HuH-7.5 (cell line): ENCODE measurements around the gene CLEC18C.
"Not testable (repeated sequence)": the region's sequence is repeated elsewhere in the genome, so short reads cannot be mapped to it uniquely, and the experiment has no call there.

Experiments used
- DNase-seq: peaks from one replicate; pipeline ENCODE4 v3.0.0; 2011; ENCODE audit warnings: low spot score

Gene CLEC18C

DNA sequence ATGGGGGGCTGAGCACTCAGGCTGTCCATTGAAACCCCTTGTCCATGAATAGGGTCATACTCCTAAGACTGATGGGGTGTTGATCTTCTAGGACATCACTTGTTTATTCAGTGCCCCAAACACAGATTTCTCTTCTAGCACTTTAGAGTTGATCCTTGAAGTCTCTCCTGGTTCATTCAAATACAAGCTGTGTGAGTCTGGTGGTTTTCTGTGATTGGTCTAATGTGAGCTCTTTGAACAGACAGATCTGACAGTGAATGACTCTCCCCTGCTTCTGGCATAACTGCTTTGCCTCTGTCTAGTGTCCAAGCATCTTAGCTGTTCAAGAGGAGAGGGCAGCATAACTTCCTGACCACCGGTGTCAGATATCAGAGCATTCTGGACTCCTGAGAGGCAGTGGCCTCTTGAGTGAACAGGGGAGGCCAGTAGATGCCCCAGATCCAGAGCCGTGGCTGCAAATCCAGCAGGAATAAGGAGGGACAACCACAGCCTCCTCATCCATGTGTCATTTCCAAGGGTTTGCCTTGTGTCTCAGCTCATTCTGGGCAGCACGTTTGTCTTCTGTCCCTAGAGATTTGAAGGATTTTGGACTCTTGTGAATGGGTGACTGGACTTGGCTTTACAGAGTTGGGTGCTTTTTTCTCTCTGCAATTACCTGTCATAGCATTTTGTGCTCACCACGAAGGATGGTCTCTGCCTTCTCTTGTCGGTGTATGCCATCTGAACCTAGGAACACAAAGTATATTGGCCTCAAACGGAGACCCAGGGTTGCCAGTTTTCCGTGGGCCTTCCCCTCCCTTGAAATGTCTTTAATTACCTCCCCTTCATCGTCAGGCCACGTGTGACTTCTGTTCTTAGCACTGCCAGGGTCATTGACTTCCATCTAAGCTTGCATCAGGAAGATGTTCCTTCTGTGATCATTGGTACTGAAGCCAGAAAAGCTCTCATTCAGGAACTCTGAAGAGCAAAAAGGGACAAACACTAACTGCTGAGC lies 13.9 kb upstream of the CLEC18C start:
- no peak for DNase-seq

DNA sequence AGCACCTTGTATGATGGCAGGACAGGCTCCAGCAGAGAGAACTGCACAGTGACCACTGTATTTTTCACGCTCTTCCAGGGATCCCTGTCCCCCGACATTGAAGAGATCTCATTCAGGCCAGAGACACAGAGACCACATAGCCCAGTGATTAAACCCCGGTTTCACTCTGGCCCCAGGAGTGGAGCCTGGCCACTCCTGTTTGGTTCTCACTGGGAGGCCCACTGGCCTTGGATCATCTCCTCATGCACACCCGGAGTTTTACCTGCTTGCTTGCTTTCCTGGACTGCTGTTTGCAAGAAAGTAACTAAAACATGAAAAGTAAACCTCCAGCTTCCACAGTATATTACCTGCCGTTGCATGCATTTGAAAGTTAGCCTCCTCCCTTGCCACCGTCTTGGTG lies 13.2 kb upstream of the CLEC18C start:
- DNase-seq, result no peak

DNA sequence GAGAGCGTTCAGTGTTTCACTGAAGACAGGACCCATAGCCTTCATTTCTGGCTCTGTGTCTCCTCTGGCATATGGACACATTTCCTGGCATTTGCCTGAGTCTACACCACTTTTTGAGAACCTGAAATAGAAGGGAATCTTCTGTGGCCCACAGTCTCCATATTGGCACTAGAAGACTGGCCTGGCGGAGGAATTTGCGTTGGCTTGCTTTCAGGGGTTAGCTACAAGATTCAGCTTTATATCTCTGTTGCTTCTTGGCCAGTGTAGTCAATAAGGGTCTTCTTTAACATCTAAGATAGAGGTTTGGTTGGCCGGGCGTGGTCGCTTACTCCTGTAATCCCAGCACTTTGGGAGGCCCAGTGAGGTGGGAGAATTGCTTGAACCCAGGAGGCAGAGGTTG lies 12.8 kb upstream of the CLEC18C start:
- DNase-seq, result no peak

DNA sequence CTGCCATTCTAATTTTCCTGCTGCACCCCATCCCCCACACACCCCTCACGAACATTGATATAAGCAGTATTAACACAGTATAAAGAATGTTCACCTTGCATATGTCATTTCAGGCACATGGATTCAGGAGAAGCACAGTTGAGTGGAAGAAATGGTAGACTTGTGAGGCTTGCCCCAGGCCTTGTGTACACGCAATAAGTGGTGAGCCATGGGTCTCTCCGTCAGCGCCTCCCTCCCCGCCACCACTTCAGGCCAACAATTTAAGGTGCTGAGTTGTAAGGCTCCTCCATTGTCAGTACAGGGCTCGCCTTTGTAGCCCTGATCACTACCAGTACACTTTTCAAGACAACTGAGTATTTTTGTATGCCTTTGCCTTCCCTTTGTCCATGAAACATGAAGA lies 12.2 kb upstream of the CLEC18C start:
- no peak for DNase-seq

DNA sequence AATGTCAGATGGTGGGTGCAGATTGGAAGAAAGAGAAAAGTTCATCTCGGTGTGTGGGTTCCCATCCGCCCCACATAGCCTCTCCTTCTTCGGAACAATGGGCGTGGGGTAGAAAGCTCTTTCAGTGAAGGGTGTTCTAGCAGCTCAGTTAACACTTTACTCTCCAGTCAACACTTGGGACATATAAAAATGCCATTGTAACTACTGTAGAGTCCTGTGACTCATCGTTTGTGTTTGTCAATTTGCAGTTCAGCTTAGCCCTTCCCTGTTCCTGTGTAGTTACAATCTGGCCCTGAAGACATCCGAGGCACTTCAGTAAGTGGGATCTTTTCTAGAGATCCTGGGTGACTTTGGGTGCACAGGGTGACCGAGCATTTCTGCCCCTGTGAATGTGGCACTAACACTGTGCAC lies 11.5 kb upstream of the CLEC18C start:
- DNase-seq, result no peak

DNA sequence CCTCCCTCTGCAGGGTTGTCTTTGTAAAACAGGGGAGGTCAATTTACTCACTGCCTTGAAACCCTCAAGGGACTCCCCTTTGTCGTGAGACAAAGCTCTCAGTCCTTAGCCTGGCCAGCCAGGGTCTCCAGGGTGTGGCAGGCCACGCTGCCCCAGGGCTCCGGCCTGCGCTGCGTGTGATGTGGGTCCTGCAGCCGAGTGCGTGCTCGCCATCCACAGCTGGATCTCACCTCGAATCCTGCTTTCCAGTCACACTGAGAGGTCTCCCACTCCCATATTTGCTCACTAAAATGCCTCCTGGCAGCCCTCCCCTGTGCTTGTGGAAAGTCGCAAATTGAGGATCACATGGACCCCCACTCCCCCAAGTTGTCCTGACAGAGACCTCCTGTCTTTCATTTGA lies 10.0 kb upstream of the CLEC18C start:
- no peak for DNase-seq

DNA sequence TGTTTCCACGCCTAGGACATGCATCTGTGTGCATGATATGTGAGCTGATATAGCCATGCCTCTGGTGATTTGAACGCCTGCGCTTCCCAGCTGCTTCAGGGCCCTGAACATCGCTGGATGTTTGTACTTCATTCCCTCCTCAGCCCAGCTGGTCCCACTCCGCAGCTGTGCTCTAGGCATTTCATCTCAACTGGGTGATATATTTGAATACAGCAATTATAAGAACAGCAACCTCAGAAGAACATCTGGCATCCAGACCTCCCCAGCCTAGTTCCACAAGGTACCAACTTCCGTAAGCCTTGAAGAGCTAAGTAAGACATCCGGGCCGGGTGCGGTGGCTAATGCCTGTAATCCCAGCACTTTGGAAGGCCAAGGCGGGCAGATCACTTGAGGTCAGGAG lies 6.9 kb upstream of the CLEC18C start:
- DNase-seq, result not testable (repeated sequence)

DNA sequence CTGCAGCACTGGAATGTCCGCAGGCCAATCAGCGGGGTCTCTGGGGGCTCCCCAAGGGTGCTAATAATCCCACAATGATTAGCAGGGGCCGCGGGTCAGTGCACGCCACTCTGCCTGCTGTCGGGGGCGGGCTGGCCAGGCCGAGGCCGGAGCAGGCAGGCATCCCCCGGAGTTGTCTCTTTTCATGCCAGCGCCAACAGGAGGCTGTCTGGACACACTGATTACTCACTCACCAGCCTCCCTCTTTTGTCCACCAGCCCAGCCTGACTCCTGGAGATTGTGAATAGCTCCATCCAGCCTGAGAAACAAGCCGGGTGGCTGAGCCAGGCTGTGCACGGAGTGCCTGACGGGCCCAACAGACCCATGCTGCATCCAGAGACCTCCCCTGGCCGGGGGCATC lies 329 bp downstream of the CLEC18C start:
- not testable (repeated sequence) for DNase-seq

DNA sequence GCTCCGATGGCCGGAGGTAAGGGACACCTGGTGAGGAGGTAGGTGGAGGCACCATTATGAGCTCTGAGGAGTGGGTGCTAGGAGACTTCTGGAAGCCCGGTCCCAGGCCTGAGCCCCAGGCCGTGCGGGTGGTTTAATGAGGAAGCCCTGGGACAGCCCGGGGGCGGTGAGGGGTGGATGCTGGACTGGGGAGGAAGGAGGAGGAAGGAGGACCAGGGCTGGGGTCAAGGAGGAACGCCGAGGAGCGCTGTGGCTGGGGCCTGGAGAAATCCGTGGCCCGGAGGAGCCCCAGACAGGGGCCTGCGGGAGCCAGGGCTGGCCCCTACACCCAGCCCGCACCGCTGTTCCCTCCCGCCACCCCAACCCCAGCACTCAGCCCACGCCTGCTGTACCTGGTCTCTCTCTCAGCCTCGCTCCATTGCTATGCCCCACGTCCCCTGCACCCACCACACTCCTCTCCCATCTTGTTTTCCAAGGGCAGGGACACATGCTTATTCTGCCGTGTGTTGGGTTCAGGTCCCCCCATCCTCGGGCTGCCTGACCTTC lies 873 bp downstream of the CLEC18C start:
- DNase-seq, result not testable (repeated sequence)

DNA sequence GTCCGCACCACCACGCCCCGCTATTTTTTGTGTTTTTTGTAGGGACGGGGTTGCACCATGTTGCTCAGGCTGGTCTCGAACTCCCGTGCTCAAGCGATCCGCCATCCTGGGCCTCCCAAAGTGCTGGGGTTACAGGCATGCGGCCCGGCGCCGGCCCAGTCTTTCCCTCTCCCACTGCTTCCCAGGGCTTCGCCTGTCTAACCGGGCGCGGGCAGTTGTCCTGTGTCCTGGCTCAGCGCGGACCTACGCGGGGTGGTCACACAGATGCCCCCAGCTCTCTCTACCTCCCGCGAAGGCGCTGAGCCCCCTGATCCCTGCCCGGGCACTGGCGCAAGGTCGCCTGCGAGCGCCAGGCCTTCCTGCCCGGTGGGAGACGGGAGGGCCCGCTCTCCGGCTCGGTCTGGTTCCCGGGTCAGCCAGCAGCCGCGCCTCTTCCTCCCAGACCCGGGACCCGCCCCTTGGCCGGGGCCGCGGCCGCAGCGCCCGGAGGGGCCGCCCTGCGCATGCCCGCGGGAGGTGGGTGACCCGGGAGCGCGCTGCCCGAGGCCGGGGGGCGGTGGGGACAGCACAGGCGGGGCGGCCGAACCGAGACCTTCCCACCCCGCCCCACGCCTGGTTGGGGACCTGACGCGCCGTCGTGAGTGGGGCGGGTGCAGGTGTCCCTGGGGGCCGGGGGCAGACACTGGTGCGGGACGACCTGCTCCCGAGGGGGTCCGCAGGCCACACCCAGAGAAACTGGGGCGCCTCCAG lies 14.4 kb downstream of the CLEC18C start:
- not testable (repeated sequence) for DNase-seq

DNA sequence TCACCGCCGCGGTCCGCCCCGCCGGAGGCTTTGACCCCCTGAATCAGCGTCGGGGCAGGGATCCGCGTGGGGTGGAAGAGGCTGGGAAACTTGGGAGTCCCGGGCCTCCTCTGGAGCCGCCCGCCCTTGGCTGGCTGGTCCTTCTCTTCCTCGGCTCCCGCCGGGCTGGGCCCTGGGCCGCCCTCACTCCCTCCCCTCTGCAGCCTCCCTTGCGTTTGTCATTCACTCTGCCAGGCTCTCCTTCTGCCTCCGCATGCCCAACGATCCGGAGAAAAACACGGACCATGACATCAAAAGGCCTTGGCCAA lies 15.0 kb downstream of the CLEC18C start:
- DNase-seq, result not testable (repeated sequence)

DNA sequence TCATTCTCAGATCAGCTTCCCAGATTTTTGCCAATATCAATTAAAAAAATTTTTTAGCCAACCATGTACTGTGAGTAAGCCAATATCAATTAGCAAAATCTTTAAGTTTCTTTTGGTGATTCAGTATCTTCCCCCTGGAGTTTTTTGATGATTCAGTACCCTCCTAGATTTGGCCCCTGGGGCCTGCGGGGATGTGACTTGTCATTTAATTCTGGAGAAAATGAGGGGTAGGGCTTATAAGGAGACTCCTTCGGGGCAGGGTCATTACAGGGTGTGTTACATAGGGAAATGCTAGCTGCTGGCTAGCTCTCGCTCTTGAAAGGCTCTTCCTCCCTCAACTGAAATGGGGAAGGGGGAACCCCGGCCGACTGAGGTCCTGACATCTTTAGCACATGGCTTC lies 17.0 kb downstream of the CLEC18C start:
- DNase-seq, result not testable (repeated sequence)

DNA sequence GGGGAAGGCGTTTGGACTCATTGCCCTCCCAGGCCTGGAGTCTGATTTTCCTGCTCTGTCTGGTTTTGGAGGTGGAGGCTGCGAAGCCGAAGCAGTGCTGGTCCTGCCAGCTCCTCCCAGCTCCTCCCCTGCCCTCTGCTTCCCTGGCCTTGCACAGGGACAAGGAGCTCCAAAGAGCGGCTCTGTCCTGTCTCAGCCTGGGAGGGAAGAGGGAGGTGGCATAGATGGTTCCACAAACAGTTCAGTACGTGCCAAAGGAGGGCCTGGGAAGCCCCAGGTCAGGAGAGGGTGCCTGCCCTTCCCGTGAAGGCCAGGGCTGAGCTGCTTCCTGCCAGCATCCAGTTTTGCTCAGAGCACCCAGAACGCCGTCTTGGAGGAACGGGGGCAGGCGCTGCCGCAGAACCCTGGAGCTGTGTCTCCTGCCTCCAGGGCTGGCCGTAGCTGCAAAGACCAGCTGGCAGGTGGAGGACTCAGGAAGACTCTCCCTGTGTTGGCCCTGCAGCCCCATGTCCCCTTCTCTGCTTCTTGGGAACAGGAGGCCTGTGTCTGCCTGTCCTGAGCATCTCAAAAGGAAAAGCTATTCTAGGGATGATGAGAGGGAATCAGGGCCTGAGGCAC lies 23.2 kb downstream of the CLEC18C start:
- DNase-seq, result not testable (repeated sequence)

DNA sequence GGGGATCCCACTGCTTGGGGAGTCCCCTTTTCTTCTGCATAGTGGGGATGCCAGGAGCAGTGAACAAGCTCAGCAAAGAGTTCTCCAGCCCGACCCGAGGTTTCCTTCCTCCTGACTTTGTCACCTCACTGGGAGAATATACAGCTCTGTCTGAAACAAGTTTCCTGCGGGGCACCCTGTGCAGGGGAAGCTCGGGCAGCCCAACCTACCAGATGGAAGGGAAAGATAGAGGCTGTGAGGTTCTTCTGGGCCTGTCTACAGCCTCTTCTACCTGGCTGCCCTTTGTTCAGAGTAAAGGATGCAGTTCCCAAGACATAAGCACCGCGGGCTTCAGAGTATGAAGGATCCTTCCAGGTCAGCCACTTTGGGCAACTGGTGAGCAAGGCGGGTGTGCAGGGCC lies 24.0 kb downstream of the CLEC18C start:
- not testable (repeated sequence) for DNase-seq

DNA sequence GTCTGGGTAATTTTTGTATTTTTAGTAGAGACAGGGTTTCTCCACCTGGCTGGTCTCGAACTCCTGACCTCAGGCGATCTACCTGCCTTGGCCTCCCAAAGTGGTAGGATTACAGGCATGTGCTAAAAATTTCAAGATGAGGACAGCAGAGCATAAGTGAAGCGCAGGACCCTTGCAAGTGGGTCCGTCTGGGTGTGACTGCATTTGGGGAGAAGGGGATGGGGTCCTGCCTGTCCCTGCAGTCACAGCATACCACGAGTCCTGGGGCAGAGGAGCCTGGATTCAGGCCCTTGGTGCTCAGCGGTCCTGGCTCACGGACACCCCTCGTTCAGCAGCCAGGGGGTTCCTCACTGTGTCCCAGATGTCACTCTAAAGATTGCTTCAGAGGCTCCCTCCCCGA lies 24.6 kb downstream of the CLEC18C start:
- DNase-seq, result not testable (repeated sequence)

DNA sequence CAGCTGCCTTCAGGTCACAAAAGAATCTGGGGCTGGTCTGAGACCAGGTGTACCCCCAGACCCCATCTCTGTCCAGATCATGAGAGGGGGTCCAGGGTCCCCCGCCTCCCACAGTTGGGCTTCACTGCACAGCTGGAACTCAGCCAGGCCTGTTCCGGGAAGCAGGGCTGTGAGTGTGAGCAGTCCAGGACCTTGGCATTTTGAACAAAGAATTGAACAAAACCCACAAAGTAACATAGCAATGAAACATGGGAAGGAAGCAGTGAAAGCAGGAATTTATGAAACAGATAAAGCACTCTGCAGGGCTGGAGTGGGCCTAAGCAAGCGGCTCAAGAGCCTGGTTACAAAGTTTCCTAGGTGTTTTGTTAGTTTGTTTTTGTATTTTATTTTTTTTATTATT lies 25.1 kb downstream of the CLEC18C start:
- DNase-seq, result not testable (repeated sequence)

DNA sequence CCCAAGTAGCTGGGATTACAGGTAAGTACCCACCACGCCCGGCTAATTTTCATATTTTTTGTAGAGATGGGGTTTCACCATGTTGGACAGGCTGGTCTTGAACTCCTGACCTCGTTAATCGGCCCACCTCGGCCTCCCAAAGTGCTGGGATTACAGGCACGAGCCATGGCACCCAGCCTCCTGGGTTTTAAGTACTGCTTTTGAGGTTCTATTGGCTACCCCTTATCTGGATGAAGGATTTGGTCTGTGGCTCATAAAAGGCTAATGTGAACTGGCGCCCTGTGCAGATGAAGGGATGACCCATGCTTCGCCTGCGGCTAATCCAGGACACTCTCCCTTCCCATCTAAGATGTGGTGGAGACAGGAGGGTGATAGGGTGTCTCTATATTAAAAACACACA lies 25.6 kb downstream of the CLEC18C start:
- not testable (repeated sequence) for DNase-seq

DNA sequence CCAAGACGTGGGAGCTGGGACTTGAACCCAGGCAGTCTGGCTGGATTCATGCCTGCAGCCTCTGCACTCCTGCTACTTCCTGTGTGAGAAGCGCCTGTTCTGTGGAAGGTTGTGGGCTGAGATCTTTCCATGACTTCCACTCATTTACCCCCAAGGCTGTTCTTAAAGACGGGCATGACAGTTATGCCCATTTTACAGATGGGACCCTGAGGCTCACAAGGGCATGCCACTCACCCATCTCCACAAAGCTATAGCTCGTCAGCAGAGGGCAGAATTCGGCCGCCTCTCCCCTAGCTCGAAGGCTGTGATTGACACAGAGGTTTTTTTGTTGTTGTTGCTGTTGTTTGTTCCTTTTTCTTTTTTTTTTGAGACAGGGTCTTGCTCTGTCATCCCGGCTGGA lies 26.5 kb downstream of the CLEC18C start:
- not testable (repeated sequence) for DNase-seq

DNA sequence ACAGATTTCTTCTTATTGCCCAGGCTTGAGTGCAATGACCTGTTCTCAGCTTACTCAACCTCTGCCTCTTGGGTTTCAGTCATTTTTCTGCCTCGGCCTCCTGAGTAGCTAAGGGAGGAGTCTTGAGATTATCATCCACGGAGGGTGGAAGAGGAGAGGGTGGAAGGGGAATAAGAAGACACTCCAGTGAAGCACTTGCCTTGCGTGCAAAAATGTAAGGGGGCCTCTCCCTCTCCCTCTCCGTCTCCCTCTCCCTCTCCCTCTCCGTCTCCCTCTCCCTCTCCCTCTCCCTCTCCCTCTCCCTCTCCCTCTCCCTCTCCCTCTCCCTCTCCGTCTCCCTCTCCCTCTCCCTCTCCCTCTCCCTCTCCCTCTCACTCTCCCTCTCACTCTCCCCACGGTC lies 29.9 kb downstream of the CLEC18C start:
- DNase-seq, result not testable (repeated sequence)

DNA sequence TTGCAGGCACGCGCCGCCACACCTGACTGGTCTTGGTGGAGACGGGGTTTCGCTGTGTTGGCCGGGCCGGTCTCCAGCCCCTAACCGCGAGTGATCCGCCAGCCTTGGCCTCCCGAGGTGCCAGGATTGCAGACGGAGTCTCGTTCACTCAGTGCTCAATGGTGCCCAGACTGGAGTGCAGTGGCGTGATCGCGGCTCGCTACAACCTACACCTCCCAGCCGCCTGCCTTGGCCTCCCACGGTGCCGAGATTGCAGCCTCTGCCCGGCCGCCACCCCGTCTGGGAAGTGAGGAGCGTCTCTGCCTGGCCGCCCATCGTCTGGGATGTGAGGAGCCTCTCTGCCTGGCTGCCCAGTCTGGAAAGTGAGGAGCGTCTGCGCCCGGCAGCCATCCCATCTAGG lies 30.4 kb downstream of the CLEC18C start:
- DNase-seq, result not testable (repeated sequence)

DNA sequence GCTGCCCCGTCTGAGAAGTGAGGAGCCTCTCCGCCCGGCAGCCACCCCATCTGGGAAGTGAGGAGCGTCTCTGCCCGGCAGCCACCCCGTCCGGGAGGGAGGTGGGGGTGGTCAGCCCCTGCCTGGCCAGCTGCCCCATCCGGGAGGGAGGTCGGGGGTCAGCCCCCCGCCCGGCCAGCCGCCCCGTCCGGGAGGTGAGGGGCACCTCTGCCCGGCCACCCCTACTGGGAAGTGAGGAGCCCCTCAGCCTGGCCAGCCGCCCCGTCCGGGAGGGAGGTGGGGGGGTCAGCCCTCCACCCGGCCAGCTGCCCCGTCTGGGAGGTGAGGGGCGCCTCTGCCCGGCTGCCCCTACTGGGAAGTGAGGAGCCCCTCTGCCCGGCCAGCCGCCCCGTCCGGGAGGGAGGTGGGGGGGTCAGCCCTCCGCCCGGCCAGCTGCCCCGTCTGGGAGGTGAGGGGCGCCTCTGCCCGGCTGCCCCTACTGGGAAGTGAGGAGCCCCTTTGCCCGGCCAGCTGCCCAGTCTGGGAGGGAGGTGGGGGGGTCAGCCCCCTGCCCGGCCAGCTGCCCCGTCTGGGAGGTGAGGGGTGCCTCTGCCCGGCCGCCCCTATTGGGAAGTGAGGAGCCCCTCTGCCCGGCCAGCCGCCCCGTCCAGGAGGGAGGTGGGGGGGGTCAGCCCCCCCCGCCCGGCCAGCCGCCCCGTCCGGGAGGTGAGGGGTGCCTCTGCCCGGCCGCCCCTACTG lies 31.2 kb downstream of the CLEC18C start:
- not testable (repeated sequence) for DNase-seq

DNA sequence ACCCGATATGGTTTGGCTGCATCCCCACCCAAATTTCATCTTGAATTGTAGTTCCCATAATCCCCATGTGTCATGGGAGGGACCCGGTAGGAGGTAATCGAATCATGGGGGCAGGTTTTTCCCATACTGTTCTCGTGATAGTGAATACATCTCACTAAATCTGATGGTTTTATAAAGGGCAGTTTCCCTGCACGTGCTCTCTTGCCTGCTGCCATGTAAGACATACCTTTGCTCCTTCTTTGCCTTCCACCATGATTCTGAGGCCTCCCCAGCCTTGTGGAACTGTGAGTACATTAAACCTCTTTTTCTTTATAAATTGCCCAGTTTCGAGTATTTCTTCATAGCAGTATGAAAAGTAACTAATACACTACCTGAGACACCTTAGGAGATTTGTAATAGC lies 32.8 kb downstream of the CLEC18C start:
- DNase-seq, result not testable (repeated sequence)
